GM12865 (cell line): ENCODE results near the gene COL4A6.

Experiments used
- DNase-seq: peaks from one replicate; pipeline ENCODE4 v3.0.0; 2010; ENCODE audit warnings: low read depth
- H3K4me3 ChIP-seq: 2 replicates; pipeline ENCODE4 v1.5.1; 2011; ENCODE audit warnings: mild to moderate bottlenecking, low read depth, low read length, control low read depth
- CTCF ChIP-seq: IDR thresholded peaks from 2 replicates; pipeline ENCODE4 v1.5.1; 2011; ENCODE audit warnings: low read length, control low read depth, low read depth, inconsistent platforms; ENCODE audit not compliant: insufficient read depth; ENCODE audit errors: missing control alignments

The COL4A6 gene

GRCh38 chrX:108312011-108312410, 126.2 kb downstream of the COL4A6 start:
- TF ChIP-seq CTCF = no peak
- DNase-seq = no peak
- H3K4me3 ChIP-seq = no peak overlapping the region

GRCh38 chrX:108310506-108310905, 127.7 kb downstream of the COL4A6 start:
- H3K4me3 ChIP-seq = no peak overlapping the region
- DNase-seq = no peak
- no peak for TF ChIP-seq CTCF

- no peak for DNase-seq
- TF ChIP-seq CTCF = no peak
- H3K4me3 ChIP-seq = no peak overlapping the region
These were observed 129.1 kb downstream of the COL4A6 start for GRCh38 chrX:108309144-108309543.

- H3K4me3 ChIP-seq = no peak overlapping the region
- TF ChIP-seq CTCF = no peak
- no peak for DNase-seq
These were observed 130.8 kb downstream of the COL4A6 start for GRCh38 chrX:108307132-108308085.

GRCh38 chrX:108306086-108306485, 132.1 kb downstream of the COL4A6 start:
- no peak for TF ChIP-seq CTCF
- DNase-seq = no peak
- no peak overlapping the region for H3K4me3 ChIP-seq

GRCh38 chrX:108304757-108305156, 133.5 kb downstream of the COL4A6 start:
- DNase-seq = no peak
- TF ChIP-seq CTCF = no peak
- no peak overlapping the region for H3K4me3 ChIP-seq

- DNase-seq = peak; percentile 0
- peak; percentile 9 for TF ChIP-seq CTCF
- no peak overlapping the region for H3K4me3 ChIP-seq
These were observed 134.0 kb downstream of the COL4A6 start for GRCh38 chrX:108304210-108304609.
